Left lung (tissue), 10 donors: ENCODE data around the gene ANXA2. TPM values are rescaled to one million over a fixed set of nuclear protein-coding genes. Genes with fewer than 3 reads are reported as not detected.
A peak's percentile ranks its signal among the peaks of the same experiment; 100 is the strongest.
"Not testable (repeated sequence)": the region's sequence is repeated elsewhere in the genome, so short reads cannot be mapped to it uniquely, and the experiment has no call there.

Experiments used
- ATAC-seq: fragments of 200-7000 bp; cut with Tn5 transposase; one replicate; pipeline ENCODE4 v1.9.1; 2020; ENCODE audit warnings: moderate library complexity
- DNase-seq, 4 donors: peaks; one replicate each; pipeline ENCODE4 v3.0.0-alpha.2; 2013 to 2020
- H3K27ac ChIP-seq, 2 donors: fragments of 200-600 bp; sonication (generic) in 1 of 2; one replicate each; pipeline versions ENCODE4 v1.5.0 to v1.8.0; 2020 to 2021
- H3K27me3 ChIP-seq, 2 donors: fragments of 200-600 bp; sonication (generic) in 1 of 2; one replicate each; pipeline versions ENCODE4 v1.5.0 to v1.8.0; 2020 to 2021
- H3K36me3 ChIP-seq, 2 donors: fragments of 200-600 bp; sonication (generic) in 1 of 2; one replicate each; pipeline versions ENCODE4 v1.5.0 to v1.8.0; 2020 to 2021
- H3K4me1 ChIP-seq, 2 donors: fragments of 200-600 bp; one replicate each; pipeline ENCODE4 v1.8.0; 2021
- H3K4me3 ChIP-seq, 2 donors: fragments of 200-600 bp; sonication (generic) in 1 of 2; one replicate each; pipeline versions ENCODE4 v1.5.0 to v1.8.0; 2020 to 2021; ENCODE audit warnings: mild to moderate bottlenecking in 1 of 2
- H3K9me3 ChIP-seq, 2 donors: fragments of 200-600 bp; sonication (generic) in 1 of 2; one replicate each; pipeline versions ENCODE4 v1.5.0 to v1.8.0; 2020 to 2021
- intact Hi-C, 2 donors: fragments of 100-400 bp; cut with DNase I; formaldehyde crosslinking; loops; one replicate each; pipeline versions ENCODE4 v1.11.2 to v1.14.2; 2022
- polyA plus RNA-seq, 6 donors: library from polyadenylated mRNA; unstranded; fragments of 120-200 nt; gene quantifications; one replicate each; pipeline ENCODE4 v1.2.1, GENCODE V29; 2013; ENCODE audit not compliant: insufficient read length in 6 of 6
- total RNA-seq, 2 donors: library from RNA; stranded (reverse); fragmentation: NEBNext Ultra II Directional; extraction: Animal tissue kit (Norgen Biotek cat#: 25700); gene quantifications; one replicate each; pipeline ENCODE4 v1.2.1, GENCODE V29; 2021
- TF ChIP-seq, protein P1 (sequence below), 2 donors: fragments of 200-600 bp; sonication (generic) in 1 of 2; IDR thresholded peaks; one replicate each; pipeline versions ENCODE4 v1.5.0 to v1.8.0; 2021; ENCODE audit warnings: antibody characterized with exemption in 2 of 2
- donor health status: DM: no; HTN: yes; CAD: no.
- donor health status: DM: no; HTN: no; CAD: no.

The ANXA2 gene
- total and polyA plus RNA-seq, 8 donors = 521 to 1,593 (median 699) TPM

GRCh38 chr15:60362321-60363086, 35.3 kb downstream of the ANXA2 start:
- intact Hi-C loops = no loop called here
- ATAC-seq (peak; percentile 36), DNase-seq (no peak)
- Histone ChIP-seq H3K36me3 (peaks cover 2 to 78% of the 10 kb centered on the region in 2 donors), H3K4me3 (no peak overlapping the region), H3K4me1 (peaks cover 0 to 29% of the 10 kb centered on the region in 2 donors), H3K27me3 (no peaks in the 10 kb centered on the region), H3K27ac (peak overlapping the region; percentile 13 to 58), H3K9me3 (no peaks in the 10 kb centered on the region)
- TF ChIP-seq, protein P1, sequence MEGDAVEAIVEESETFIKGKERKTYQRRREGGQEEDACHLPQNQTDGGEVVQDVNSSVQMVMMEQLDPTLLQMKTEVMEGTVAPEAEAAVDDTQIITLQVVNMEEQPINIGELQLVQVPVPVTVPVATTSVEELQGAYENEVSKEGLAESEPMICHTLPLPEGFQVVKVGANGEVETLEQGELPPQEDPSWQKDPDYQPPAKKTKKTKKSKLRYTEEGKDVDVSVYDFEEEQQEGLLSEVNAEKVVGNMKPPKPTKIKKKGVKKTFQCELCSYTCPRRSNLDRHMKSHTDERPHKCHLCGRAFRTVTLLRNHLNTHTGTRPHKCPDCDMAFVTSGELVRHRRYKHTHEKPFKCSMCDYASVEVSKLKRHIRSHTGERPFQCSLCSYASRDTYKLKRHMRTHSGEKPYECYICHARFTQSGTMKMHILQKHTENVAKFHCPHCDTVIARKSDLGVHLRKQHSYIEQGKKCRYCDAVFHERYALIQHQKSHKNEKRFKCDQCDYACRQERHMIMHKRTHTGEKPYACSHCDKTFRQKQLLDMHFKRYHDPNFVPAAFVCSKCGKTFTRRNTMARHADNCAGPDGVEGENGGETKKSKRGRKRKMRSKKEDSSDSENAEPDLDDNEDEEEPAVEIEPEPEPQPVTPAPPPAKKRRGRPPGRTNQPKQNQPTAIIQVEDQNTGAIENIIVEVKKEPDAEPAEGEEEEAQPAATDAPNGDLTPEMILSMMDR (IDR thresholded peaks at IDR 0.05) = no peak

- not testable (repeated sequence) for H3K4me3 ChIP-seq, H3K27me3 ChIP-seq, H3K27ac ChIP-seq, H3K9me3 ChIP-seq
- DNase-seq = peak in 2 of 4 donors; percentile 57 to 74
- H3K4me1 ChIP-seq = peaks cover 0 to 28% of the 10 kb centered on the region in 2 donors
- H3K36me3 ChIP-seq = peaks cover 5 to 98% of the 10 kb centered on the region in 2 donors
- intact Hi-C loops = loop anchor here in 1 of 2 donors (10.0 kb wide), 1 partner anchor 85 kb away; no protein-coding TSS in a partner anchor
- TF ChIP-seq, protein P1 (IDR thresholded peaks at IDR 0.05) = peak; percentile 20 to 48
- ATAC-seq = peak; percentile 60
These were observed 38.0 kb downstream of the ANXA2 start for GRCh38 chr15:60359738-60360137.

DNA sequence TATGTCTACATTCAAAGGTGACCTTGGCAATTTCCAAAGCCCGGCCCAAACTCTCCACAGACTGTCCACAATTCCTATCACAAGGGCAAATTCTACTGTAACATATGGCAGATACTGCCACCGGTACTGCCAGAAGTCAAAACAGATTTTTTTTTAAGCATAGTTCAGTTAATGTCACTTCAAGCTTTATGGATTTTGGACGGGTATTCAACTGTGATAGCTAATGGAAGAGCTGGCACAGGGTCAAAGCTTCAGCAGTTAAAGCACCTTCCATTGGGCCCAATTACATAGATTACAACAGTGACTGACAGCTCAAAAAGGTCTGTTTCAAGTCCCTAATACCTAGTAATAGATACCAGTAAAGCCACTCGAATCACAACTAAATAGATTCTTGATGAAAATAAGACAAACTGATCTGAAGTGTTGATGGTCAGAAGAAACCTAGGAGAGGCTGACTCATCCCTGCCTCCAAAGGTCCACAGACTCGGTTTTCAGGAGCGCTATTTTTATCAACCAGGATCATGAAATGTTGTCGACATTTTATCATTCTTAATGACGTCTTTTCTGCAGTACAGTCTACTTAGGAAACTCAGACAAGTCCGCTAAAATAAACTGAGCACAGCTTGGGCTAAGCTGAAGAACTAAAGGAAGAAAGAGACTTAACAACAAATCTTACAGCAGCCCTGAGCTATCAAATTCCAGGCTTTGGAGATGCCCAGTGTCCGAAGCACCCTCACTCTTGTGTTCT, 38.7 kb downstream of the ANXA2 start:
- TF ChIP-seq, protein P1 (IDR thresholded peaks at IDR 0.05) = no peak
- Histone ChIP-seq H3K9me3 (no peaks in the 10 kb centered on the region), H3K36me3 (peaks cover 3 to 99% of the 10 kb centered on the region in 2 donors), H3K27ac (no peak overlapping the region), H3K4me3 (no peak overlapping the region), H3K4me1 (peaks cover 0 to 22% of the 10 kb centered on the region in 2 donors), H3K27me3 (no peaks in the 10 kb centered on the region)
- DNase-seq (no peak), ATAC-seq (no peak)
- intact Hi-C loops = loop anchor here in 1 of 2 donors (10.0 kb wide), 1 partner anchor 86 kb away; no protein-coding TSS in a partner anchor

GRCh38 chr15:60356832-60357231, 41.0 kb downstream of the ANXA2 start:
- Histone ChIP-seq H3K27ac (no peak overlapping the region), H3K4me1 (no peaks in the 10 kb centered on the region), H3K27me3 (no peaks in the 10 kb centered on the region), H3K4me3 (no peak overlapping the region), H3K9me3 (no peaks in the 10 kb centered on the region), H3K36me3 (peaks cover 12 to 100% of the 10 kb centered on the region in 2 donors)
- TF ChIP-seq, protein P1 (IDR thresholded peaks at IDR 0.05) = no peak
- intact Hi-C loops = loop anchor here in 1 of 2 donors (10.0 kb wide), 1 partner anchor 88 kb away; no protein-coding TSS in a partner anchor
- DNase-seq = no peak
- no peak for ATAC-seq
